BE2C (cell line): ENCODE measurements around the gene TMEM240. TPM values are rescaled to one million over a fixed set of nuclear protein-coding genes. Genes with fewer than 3 reads are reported as not detected.
A peak's percentile ranks its signal among the peaks of the same experiment; 100 is the strongest.

Source experiments
- DNase-seq: peaks from one replicate; pipeline ENCODE4 v3.0.0-alpha.2; 2020
- H3K27me3 ChIP-seq: fragments of 250-450 bp; sonication (Bioruptor Pico); 2 replicates; pipeline ENCODE4 v1.5.1; 2020; ENCODE audit warnings: mild to moderate bottlenecking
- H3K36me3 ChIP-seq: fragments of 250-450 bp; sonication (Bioruptor Pico); 2 replicates; pipeline ENCODE4 v1.5.1; 2020; ENCODE audit warnings: mild to moderate bottlenecking
- H3K4me1 ChIP-seq: fragments of 250-450 bp; sonication (Bioruptor Pico); 2 replicates; pipeline ENCODE4 v1.5.1; 2020
- H3K4me3 ChIP-seq: 2 replicates; pipeline ENCODE4 v1.5.1; 2011; ENCODE audit warnings: low read depth, low read length
- H3K9me3 ChIP-seq: fragments of 250-450 bp; sonication (Bioruptor Pico); 2 replicates; pipeline ENCODE4 v1.5.1; 2020
- CTCF ChIP-seq: IDR thresholded peaks from 2 replicates; pipeline ENCODE4 v1.5.1; 2012; ENCODE audit warnings: mild to moderate bottlenecking, low read depth, low read length
- polyA plus RNA-seq: library from polyadenylated mRNA; unstranded; fragments of >200 nt; gene quantifications from one replicate; pipeline ENCODE4 v1.2.1, GENCODE V29; 2012; ENCODE audit warnings: low read depth, missing spikeins; ENCODE audit not compliant: insufficient read length, insufficient read depth

TMEM240 gene
- 6.4 TPM for polyA plus RNA-seq

GRCh38 chr1:1540090-1540817 is at the start of gene TMEM240:
Gene TMEM240, minus strand, starts transcription at chr1:1540624. Its CDS starts 278 bp downstream, at chr1:1540346.
- Histone ChIP-seq H3K27me3 (no peaks in the 10 kb centered on the region), H3K4me3 (peak within 1 kb of the TSS; percentile 41), H3K36me3 (peaks cover 43% of the 10 kb centered on the region), H3K4me1 (peaks cover 3% of the 10 kb centered on the region; the same call in 1 of the 2 replicates), H3K9me3 (no peaks in the 10 kb centered on the region)
- peak; percentile 87 for DNase-seq
- no peak for TF ChIP-seq CTCF

GRCh38 chr1:1583347-1584010 is 43.1 kb upstream of the TMEM240 start:
- no peak for TF ChIP-seq CTCF

GRCh38 chr1:1582585-1583346 is 42.3 kb upstream of the TMEM240 start:
- no peak overlapping the region for H3K4me3 ChIP-seq
- H3K9me3 ChIP-seq = no peaks in the 10 kb centered on the region
- no peaks in the 10 kb centered on the region for H3K36me3 ChIP-seq
- DNase-seq = no peak
- TF ChIP-seq CTCF = no peak
- peaks cover 68% of the 10 kb centered on the region for H3K27me3 ChIP-seq
- H3K4me1 ChIP-seq = no peaks in the 10 kb centered on the region

More at GRCh38 chr1:1583347-1584010, 43.1 kb upstream of the TMEM240 start:
- Histone ChIP-seq H3K27me3 (peaks cover 67% of the 10 kb centered on the region), H3K4me3 (no peak overlapping the region), H3K36me3 (no peaks in the 10 kb centered on the region), H3K4me1 (no peaks in the 10 kb centered on the region), H3K9me3 (no peaks in the 10 kb centered on the region)
- DNase-seq = no peak

- H3K36me3 ChIP-seq = peaks cover 5% of the 10 kb centered on the region
- H3K9me3 ChIP-seq = no peaks in the 10 kb centered on the region
- no peak overlapping the region for H3K4me3 ChIP-seq
- no peak for DNase-seq
- TF ChIP-seq CTCF = no peak
- peaks cover 5% of the 10 kb centered on the region; the same call in 1 of the 2 replicates for H3K4me1 ChIP-seq
- H3K27me3 ChIP-seq = peaks cover 51% of the 10 kb centered on the region
These were observed 38.0 kb upstream of the TMEM240 start for GRCh38 chr1:1578371-1578940.

- peaks cover 5% of the 10 kb centered on the region; the same call in 1 of the 2 replicates for H3K4me1 ChIP-seq
- H3K27me3 ChIP-seq = peaks cover 41% of the 10 kb centered on the region
- no peak overlapping the region for H3K4me3 ChIP-seq
- H3K36me3 ChIP-seq = peaks cover 5% of the 10 kb centered on the region
- no peak for TF ChIP-seq CTCF
- no peaks in the 10 kb centered on the region for H3K9me3 ChIP-seq
- no peak for DNase-seq
These were observed 37.1 kb upstream of the TMEM240 start for GRCh38 chr1:1577367-1578011.
